GM19395 (cell line): Measurements from ENCODE around the gene CNEP1R1.

Source experiments
- ATAC-seq: cut with Tn5 transposase; IDR thresholded peaks from one replicate; pipeline ENCODE4 v1.9.1; 2021; ENCODE audit warnings: mild to moderate bottlenecking, moderate library complexity; ENCODE audit not compliant: unreplicated experiment

The CNEP1R1 gene

DNA sequence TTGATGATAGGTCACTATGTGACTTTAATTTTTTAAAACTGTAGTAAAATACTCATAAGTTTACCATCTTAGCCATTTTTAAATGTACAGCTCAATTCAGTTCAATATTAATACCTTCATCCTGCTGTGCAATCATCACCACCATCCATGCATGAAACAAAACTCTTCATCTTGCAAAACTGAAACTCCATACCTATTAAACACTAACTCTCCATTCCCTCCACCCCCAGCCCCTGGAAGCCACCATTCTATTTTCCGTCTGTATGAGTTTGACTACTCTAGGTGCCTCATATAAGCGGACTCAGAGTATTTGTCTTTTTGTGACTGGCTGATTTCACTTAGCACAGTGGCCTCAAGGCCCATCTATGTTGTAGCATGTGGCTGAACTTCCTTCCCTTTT is 9.4 kb upstream of the CNEP1R1 start:
- ATAC-seq: no peak

DNA sequence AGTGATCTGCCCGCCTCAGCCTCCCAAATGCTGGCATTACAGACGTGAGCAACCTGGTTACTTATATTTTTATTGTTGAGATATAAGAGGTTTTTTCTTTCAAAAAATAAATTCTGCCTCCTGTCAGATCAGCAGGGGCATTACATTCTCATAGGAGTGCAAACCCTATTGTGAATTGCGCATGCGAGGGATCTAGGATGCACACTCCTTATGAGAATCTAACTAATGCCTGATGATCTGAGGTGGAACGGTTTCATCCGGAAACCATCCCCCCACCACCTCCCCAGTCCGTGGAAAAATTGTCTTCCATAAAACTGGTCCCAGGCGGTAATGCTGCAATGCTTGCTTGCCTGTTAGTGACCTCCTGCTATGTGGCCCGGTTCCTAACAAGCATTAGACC is 7.5 kb upstream of the CNEP1R1 start:
- ATAC-seq: no peak

DNA sequence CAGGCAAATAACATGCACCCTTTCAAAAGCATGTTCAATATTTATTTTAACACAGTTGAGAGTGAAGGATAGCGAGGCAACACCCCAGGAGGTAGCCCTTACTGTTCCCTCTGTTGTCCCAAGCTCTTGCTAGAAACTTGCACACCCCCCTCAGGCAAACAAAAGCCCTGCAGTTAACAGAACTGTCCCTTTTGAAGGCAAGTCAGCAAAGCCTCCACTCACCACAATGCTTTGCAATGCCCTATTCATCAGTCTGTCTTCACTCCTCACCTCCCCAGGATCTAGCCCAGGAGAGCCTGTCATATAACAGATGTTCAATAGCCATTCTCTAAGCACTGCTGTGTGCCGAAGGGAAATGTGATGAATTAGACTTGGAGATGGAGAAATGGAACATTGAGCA is 3.5 kb upstream of the CNEP1R1 start:
- ATAC-seq: no peak

DNA sequence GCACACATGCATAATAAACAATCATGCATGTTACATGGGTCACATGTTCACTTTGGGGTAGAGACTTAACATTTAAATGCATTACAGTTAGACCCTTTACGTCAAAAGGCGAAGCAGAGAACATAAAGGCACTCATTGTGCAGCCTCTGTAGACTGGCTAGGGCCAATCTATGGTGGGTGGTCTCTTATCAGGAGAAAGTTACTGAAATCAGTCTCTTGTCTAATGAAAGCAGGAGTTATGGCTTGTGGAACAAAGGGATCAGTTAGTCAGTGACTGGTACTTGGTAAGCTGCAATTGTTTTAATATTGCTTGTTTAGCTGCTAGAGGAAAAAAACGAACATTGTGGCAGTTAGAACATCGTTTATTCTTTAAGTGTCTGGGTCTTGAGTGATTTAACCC is 1.4 kb upstream of the CNEP1R1 start:
- no peak for ATAC-seq

DNA sequence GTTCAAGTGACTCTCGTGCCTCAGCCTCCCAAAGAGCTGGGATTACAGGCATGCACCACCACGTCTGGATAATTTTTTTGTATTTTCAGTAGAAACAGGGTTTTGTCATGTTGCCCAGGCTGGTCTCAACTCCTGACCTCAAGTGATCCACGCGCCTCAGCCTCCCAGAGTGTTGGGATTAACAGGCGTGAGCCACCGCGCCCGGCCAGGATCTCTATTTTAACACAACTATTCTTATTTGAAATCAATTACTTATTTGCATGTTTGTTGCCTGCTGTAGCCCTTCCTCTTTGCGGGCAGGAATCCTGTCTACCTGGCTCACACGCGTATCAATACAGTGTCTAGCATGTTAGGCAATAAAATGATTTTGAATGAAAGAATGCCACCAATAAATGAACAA is 818 bp upstream of the CNEP1R1 start:
- ATAC-seq: no peak

DNA sequence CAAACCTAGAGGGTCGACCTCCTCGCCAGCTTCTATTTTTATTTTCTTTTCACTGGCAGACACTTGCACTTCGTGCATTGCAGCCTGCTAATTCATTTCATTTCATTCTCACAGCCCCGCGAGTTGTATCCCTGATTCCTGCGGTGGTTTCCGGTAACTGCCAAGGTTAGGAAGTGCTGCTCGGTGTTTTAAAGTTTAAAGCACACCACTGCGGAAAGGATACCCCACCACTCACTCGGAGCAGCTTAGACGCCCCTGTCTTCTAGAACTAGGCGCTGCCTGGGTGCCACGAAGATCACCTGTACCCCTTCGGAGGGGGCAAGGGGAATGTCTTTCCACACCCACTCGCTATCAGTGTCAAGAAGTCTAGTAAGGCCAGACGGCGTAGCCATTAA is 509 bp downstream of the CNEP1R1 start:
- ATAC-seq: peak; percentile 17

DNA sequence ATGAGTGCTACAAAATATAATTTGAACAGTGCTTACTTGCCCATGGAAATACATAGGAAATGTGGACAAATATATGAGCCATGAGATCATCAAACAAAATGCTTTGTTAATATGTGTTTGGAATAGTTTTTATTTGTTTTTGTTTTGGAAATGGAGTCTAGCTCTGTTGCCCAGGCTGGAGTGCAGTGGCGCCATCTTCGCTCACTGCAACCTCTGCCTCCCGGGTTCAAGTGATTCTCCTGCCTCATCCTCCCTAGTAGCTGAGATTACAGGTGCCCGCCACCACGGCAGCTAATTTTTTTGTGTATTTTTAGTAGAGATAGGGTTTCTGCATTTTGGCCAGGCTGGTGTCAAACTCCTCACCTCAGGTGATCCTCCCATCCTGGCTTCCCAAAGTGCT is 2.8 kb downstream of the CNEP1R1 start:
- ATAC-seq: no peak

DNA sequence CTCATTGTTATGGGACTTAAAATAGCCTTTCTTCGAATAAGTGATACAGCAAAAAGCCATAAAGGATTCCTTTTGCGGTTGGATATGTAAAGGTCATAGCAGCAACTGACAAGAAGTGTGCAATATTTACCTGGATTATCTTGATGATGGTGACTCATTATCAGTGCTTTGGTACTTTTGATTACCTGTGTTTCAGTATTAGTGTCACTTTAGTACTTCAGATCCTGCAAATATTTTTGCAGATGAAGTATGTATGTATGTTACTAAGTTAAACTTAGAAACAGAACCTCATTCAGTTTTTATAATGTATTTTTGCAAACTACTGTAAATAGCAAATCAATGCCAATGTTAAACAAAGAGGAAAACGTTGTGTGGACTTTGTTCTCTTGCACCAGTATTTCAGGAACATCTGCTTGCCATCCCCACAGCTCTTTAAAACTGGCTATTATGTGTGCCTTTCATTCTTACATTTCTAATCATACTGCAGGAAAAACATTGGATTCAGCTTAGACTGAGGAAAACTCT is 10.5 kb downstream of the CNEP1R1 start:
- ATAC-seq: no peak

DNA sequence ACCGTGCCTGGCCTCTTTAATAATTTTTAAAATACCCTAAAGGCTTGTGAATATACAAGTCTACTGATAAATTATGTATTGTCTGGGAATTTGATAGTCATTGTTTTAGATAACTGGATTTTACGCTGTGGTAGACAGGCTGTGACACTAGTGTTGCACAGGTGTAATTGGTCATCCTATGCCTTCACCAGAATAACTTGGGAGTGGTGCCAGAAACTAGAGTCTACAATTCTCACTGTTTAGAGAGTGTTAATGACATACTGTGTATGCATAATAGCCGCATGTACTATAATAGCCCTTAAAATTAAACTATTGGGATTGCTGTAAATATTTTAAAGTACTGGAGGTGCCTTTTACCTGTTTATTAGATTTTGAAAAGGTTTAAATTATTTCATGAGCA is 11.4 kb downstream of the CNEP1R1 start:
- no peak for ATAC-seq

DNA sequence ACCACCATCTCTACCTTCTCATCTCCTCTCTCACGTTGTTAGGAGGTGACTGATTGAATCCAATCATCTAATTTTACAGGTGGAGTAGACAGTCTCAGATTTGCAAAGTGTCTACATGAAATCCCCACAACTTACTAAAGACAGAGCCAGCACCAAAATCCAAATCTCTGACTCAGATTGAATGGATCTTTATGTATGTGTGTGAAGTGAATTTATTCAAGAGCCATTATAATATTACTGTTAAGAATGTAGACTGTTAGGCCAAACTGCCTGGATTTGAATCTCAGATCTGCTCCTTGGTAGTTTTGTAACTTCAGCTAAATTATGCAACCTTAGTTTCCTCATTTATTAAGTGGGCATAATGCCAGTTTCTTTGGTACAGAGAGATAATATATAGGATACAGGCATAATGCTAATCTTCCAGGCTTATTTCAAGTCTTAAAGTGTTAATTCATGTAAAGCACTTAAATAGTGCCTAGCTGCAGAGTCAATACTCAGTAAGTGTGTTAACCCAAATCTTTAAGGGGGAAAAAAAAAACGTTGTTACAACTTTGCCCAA is 12.7 kb downstream of the CNEP1R1 start:
- no peak for ATAC-seq

DNA sequence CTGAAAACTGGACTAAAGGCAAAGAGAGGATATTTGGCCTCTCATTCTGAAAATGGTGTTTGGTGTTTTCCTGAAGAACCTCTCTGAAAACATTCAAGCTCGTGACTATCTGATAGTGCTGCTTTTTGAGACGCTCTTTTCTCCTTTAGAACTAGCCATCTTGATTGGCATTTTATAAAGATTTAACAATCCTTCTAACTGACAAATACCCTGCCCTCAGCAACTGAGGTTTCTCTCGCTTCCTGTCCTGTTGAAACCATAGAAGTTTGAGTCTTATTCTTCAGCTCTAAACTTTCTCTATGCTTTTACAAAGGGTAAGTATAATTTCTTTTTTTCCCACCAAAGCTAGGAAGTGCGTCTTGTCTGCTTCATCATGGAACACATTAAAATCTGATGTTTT is 13.3 kb downstream of the CNEP1R1 start:
- no peak for ATAC-seq

DNA sequence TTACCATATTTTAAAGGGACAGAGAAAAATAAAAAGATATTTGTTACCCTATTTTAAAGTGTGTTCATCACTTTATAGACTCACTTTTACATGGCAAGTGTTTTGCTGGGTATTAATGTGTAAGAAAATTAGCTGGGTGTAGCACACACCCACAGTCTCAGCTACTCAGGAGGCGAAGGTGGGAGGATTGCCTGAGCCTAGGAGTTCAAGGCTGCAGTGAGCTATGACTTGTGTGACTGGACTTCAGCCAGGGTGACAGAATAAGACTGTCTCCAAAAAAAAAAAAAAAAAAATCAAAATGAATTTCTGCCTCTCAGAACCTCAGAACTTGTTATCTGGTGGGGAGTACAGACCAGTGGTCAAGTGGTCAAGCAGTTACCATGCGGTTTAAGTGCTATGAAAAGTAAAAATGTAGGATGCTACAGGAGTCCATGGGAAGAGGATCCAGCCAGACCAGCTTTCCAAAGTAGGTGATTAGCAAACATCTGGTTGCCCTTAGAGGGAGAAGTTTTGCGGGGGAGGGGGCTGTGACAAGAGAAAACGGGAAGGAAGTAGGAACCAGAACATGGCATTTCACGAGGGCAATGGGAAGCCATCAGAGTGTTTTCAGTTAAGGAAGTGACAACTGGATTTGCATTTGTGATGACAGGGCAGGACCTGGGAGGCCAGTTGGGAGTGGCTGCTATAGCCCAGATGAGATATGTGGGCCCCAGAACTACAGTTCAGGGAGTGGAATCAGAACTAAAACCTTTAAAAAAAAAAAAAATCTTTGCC is 13.9 kb downstream of the CNEP1R1 start:
- ATAC-seq: no peak

DNA sequence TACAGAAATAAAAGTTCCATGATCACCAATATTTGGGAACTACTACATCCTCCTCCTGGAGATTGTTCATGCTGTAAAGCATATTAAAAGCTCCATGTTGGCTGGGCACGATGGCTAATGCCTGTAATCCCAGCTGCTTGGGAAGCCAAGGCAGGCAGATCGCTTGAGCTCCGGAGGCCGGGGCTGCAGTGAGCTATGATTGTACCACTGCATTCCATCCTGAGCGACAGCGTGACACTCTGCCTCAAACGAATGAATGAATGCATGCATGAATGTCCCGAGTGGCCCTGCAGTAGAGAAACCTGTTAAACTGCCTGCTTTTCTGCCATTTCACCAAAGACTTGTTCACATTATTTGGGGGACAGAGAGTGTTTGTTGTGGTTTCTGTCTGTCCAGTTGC is 15.0 kb downstream of the CNEP1R1 start:
- ATAC-seq: no peak

DNA sequence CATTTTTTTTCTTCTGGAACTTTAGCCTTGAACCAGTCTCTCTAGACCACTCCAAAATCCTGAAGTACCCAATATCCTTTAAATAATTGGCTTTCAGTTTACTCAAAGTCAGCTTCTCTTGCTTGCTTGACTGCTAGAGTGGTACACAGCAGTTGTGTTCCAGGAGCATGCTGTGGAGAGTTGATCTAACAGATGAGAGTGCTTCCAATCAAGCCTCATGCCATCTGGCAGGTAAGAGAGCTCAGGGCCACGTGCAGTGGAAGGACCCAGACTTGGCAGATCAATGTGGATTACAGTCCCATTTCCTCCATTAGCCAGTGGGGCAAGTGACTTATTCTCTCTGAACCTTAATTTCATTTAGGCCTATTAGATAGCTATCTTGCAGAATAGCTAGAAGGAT is 15.7 kb downstream of the CNEP1R1 start:
- ATAC-seq: no peak

DNA sequence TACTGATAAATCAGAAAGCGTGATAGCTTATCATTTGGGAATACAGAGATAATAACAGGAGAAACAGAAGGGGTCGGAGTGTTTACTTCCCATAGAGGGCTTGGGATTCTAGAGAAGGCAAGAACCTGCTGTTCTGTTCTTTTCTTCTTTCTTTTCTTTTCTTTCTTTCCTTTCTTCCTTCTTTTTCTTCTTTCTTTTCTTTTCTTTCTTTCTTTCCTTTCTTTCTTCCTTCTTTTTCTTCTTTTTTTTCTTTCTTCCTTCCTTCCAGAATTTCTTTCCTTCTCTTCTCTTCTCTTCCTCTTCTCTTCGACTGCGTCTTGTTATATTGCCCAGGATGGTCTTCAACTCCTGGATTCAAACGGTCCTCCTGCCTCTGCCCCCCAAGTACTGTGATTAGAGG is 18.3 kb downstream of the CNEP1R1 start:
- no peak for ATAC-seq

DNA sequence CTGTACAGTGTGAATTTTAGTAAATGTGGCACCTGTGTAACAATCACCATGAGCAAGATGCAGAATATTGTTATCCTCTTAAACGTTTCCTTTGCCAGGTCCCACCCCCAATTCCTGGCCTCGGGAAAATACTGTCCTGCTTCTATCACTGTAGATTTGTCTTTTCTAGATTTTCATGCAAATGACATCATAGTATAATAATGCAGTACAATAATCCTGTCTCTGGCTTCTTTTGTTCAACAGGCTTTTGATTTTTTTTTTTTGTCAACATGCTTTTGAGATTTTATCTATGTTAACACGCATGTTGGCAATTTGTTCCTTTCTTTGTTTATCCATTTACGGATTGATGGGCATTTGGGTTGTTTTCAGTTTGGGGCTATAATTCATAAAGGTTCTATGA is 20.4 kb downstream of the CNEP1R1 start:
- no peak for ATAC-seq

DNA sequence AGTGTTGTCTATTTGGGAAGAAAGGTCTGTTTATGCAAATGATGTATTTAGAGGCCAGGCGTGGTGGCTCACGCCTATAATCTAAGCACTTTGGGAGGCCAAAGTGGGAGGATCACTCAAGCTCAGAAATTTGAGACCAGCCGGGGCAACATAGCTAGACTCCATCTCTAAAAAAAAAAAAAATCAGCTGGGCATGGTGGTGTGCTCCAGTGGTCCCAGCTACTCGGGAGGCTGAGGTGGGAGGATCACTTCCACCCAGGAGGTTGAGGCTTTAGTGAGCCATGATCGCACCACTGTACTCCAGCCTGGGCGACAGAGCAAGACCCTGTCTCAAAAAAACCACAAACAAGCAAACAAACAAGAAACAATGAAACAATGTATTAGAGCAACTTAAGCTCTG is 21.8 kb downstream of the CNEP1R1 start:
- ATAC-seq: no peak

DNA sequence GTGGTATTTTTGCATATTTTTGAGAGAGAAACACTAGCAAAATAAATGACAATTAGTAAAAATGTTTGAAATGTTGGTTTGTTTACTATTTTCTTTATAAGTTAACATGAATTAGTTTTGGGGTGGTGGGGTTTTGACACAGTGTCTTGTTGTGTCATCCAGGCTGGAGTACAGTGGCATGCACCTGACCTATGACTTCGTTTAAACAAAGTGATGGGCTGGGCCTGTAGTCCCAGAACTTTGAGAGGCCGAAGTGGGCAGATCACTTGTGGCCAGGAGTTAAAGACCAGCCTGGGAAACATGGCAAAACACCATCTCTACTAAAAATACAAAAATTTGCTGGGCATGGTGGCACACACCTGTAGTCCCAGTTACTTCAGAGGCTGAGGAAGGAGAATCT is 22.8 kb downstream of the CNEP1R1 start:
- no peak for ATAC-seq

DNA sequence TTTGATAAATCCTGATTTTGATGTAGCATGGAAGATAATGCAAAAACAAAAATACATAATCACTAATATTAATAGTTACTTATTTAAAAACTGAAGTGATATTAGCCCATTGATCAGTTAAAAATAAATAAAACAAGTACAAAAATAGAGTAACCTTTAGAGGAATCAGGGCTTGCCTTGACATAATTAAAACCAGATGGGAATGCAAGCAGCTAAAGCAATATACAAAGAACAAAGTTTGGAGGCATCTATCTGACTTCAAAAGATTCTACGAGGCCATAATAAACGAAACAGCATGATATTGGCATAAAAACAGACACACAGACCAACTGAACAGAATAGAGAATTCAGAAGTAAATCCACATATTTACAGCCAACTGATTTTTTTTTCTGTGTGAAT is 25.8 kb downstream of the CNEP1R1 start:
- no peak for ATAC-seq

DNA sequence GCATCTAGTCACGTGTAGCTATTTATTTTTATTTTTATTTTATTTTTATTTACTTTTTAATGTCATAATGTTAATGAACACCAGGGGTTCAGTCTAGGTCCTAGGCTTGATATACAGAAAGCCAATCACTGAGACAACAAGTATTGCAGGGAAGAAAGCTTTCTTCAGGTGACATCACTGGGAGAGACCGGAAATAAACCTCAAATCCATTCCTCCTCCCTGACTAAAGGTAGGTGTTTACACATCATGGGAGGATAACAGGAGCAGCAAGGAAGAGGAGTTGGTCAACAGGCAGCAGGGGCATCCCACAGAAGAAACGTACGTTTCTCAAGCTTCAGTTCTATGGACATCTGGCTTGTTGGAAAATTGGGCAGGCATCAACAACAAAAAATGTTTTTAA is 31.2 kb downstream of the CNEP1R1 start:
- no peak for ATAC-seq

DNA sequence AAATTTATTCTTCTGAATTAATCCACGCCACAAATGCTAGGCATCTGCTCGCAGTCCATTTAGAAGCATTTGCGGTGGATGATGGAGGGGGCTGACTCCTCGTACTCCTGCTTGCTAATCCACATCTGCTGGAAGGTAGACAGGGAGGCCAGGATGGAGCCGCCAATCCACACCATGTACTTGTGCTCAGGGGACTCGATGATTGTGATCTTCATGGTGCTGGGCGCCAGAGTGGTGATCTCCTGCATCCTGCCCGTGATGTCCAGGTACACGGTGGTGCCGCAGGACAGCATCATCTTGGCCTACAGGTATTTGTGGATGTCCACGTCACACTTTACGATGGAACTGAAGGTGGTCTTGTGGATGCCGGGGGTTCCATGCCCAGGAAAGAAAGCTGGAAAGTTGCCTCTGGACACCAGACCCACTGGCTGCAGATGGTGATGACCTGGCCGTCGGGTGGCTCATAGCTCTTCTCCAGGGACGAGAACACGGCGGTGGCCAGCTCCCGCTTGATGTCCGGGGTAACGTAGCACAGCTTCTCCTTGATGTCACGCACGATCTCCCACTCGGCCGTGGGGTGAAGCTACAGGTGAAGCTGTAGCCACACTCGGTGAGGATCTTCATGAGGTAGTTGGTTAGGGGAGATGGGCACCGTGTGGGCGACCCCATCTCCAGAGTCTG is 33.2 kb downstream of the CNEP1R1 start:
- no peak for ATAC-seq

DNA sequence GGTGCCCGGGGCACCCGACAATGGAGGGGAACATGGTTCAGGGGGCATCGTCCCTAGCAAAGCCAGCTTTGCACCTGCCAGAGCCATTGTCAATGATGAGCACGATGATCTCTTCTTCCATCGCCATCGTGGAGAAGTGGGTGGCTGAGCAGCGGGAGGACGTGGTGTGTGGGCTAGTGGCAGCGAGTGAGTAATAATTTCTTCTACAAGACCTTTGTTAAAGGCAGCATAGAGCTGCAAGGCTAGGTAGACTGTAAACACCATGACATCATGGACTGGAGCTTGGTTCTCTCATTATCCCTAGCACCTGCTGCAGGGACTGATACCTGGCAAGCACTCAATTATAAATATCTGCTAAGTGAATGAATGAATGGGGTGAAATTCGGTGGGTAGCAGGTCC is 34.1 kb downstream of the CNEP1R1 start:
- ATAC-seq: no peak
